Neural crest cell (in vitro differentiated cells): ENCODE results near the gene ACSL1. TPM values are rescaled to one million over a fixed set of nuclear protein-coding genes. Genes with fewer than 3 reads are reported as not detected.

ENCODE experiments used
- microRNA-seq: library from miRNA; unstranded; fragments of <30 nt; microRNA quantifications from one replicate; pipeline ENCODE4, GENCODE V29; 2020
- total RNA-seq: library from RNA; stranded (reverse); gene quantifications from 2 replicates; pipeline ENCODE4 v1.2.1, GENCODE V29; 2021

The ACSL1 gene
- total RNA-seq, 1 donor from 2014 or later = 10.4 TPM

Small RNA genes within 50 kb of the gene (microRNA-seq; reads per million reads assigned to microRNA genes)
- not detected for gene MIR3945

Other genes starting within 250 kb of the ACSL1 start
- 39.6 and 46.8 TPM in 2 replicates for gene CASP3, start 176.5 kb downstream of the ACSL1 start, total RNA-seq
- 20.1 and 24.5 TPM in 2 replicates for gene PRIMPOL, start 176.2 kb downstream of the ACSL1 start, total RNA-seq
- 76.6 and 85.3 TPM in 2 replicates for gene CENPU, start 91.9 kb downstream of the ACSL1 start, total RNA-seq
- not detected in 2 replicates for gene HELT, start 192.5 kb upstream of the ACSL1 start, total RNA-seq